ENCODE results near the gene MAPK1. TPM values are rescaled to one million over a fixed set of nuclear protein-coding genes. Genes with fewer than 3 reads are reported as not detected.
A peak's percentile ranks its signal among the peaks of the same experiment; 100 is the strongest.

MAPK1 gene
- total and polyA plus RNA-seq, 9 of the 15 experiments (the other 6 are each of a cell fraction or from before 2014, with no cell fraction given): 46.3 to 575 (median 283) TPM

GRCh38 chr22:21840236-21840823, 27.1 kb downstream of the MAPK1 start:
- peaks cover 92% of the 10 kb centered on the region for H3K79me2 ChIP-seq (ENCODE audit: control insufficient read depth, insufficient read depth, low read length)
- CTCF ChIA-PET (ENCODE audit: low intra/inter-chr PET ratio): no interaction called here
- H2AFZ ChIP-seq (ENCODE audit: low read depth, low read length): no peak overlapping the region
- ATAC-seq (no peak), DNase-seq (ENCODE audit: extremely low read depth in 1 of 4, low spot score in 3 of 4) (no peak), FAIRE-seq (no peak)
- no TSS peak for BruUV-seq (replicated peaks)
- POLR2A ChIA-PET: interaction anchor here (0.7 to 45.6 kb wide), 7 partner anchors 11 to 55 kb away, joined by 3 to 1351 read pairs (median 6); partner anchors contain the start of gene MAPK1
- no peaks in the 10 kb centered on the region for H3K9me3 ChIP-seq (replicated peaks; ENCODE audit: control insufficient read depth, insufficient read depth, low read depth, low read length)
- 0 out of 4 replicates have a peak overlapping the region, but pooled peaks of 1 of the 2 experiments have one; percentile 3 for H3K9ac ChIP-seq (ENCODE audit: insufficient read depth in 1 of 2, low read depth in 2 of 2, low read length in 2 of 2)
- peaks cover 25% of the 10 kb centered on the region; the same call in 2 of the 3 replicates for H3K36me3 ChIP-seq (ENCODE audit: control insufficient read depth, insufficient read depth, low read length)
- peaks cover 4% of the 10 kb centered on the region for H3K9me1 ChIP-seq (ENCODE audit: control insufficient read depth, insufficient read depth, low read length)
- H3K27ac ChIP-seq (ENCODE audit: extremely low read depth, low read depth, low read length): no peak overlapping the region
- no peak overlapping the region for H3K4me2 ChIP-seq (ENCODE audit: insufficient read depth, low read length)
- no peak overlapping the region for H3K4me3 ChIP-seq
- WGBS (ENCODE audit: insufficient coverage, low coverage, missing lambda C conversion rate): 83% methylated on average over 8 of the region's 8 CpGs
- H4K20me1 ChIP-seq (replicated peaks; ENCODE audit: control insufficient read depth, insufficient read depth, low read length): peaks cover 70% of the 10 kb centered on the region
- in situ Hi-C loops (cut with MboI): no loop called here
- H3K27me3 ChIP-seq (ENCODE audit: control insufficient read depth in 2 of 2, insufficient read depth in 2 of 2, low read length in 2 of 2): no peaks in the 10 kb centered on the region
- intact Hi-C loops (cut with micrococcal nuclease): no loop called here
- peaks cover 16 to 19% of the 10 kb centered on the region in 2 experiments for H3K4me1 ChIP-seq (replicated peaks in 1 of 2; ENCODE audit: control insufficient read depth in 2 of 2, insufficient read depth in 2 of 2, low read length in 2 of 2)
- TF ChIP-seq ZNF408 (CRISPR knock-in tag; IDR thresholded peaks at IDR 0.05; ENCODE audit: low read depth) (0 out of 2 replicates have a peak, but pooled peaks have one; percentile 53), SLC30A9 (CRISPR knock-in tag; IDR thresholded peaks at IDR 0.05) (0 out of 2 replicates have a peak, but pooled peaks have one; percentile 4), FOXK1 (CRISPR knock-in tag; IDR thresholded peaks at IDR 0.05; ENCODE audit: borderline replicate concordance) (no peak), NEUROD1 (IDR thresholded peaks at IDR 0.05; ENCODE audit: borderline replicate concordance, low read depth, low read length, partially characterized antibody) (no peak), ZC3H8 (IDR thresholded peaks at IDR 0.05) (no peak), ATF6 (CRISPR knock-in tag; IDR thresholded peaks at IDR 0.05) (no peak), MLX (CRISPR knock-in tag; conservative IDR thresholded peaks at IDR 0.05) (no peak), ZFX (CRISPR knock-in tag; IDR thresholded peaks at IDR 0.05) (peak; percentile 36), ZZZ3 (IDR thresholded peaks at IDR 0.05) (no peak), STAG1 (CRISPR knock-in tag; IDR thresholded peaks at IDR 0.05; ENCODE audit: borderline replicate concordance) (peak; percentile 35), CHAMP1 (IDR thresholded peaks at IDR 0.05) (no peak), ZNF444 (CRISPR knock-in tag; IDR thresholded peaks at IDR 0.05) (peak; percentile 61; the same call in 1 of the 2 replicates), ETV6 (IDR thresholded peaks at IDR 0.05; ENCODE audit: borderline replicate concordance in 1 of 2, low read depth in 2 of 2, low read length in 1 of 2) (no peak), ETV6 (CRISPR knock-in tag; IDR thresholded peaks at IDR 0.05; ENCODE audit: borderline replicate concordance) (no peak), CREB3L1 (IDR thresholded peaks at IDR 0.05; ENCODE audit: borderline replicate concordance, low read depth) (no peak)
